GM18858 (cell line): ENCODE measurements around the gene WWC1.
"Not testable (repeated sequence)": the region's sequence is repeated elsewhere in the genome, so short reads cannot be mapped to it uniquely, and the experiment has no call there.

Source experiments
- ATAC-seq: cut with Tn5 transposase; IDR thresholded peaks from one replicate; pipeline ENCODE4 v1.9.1; 2021; ENCODE audit not compliant: unreplicated experiment

The WWC1 gene

DNA sequence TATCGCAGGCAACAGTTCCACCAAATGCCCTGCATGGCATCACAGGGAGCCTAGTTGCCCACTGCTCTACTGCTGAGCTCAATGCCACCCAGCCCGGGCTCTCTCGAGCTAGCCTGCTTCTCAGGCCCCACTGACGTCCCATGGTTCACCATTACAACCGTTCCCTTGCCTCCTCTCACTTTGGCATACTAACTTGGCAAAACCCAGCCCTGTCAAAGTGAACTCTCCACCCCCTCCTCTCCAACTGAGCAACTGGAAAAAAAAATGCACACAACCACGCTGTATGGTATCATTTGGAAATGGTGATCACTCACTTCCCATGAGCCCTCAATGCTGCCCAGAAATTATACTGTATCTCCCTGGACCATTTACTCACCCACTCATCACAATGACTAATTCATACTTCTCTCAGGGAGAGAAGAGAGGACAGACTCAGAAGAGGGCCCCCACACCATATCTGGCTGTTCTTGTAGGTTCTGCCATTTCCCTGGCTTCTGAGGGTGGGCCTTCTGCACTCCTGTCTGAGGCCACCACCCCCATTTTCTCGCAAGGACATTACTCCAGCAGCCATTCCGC, 143.4 kb downstream of the WWC1 start:
- no peak for ATAC-seq

DNA sequence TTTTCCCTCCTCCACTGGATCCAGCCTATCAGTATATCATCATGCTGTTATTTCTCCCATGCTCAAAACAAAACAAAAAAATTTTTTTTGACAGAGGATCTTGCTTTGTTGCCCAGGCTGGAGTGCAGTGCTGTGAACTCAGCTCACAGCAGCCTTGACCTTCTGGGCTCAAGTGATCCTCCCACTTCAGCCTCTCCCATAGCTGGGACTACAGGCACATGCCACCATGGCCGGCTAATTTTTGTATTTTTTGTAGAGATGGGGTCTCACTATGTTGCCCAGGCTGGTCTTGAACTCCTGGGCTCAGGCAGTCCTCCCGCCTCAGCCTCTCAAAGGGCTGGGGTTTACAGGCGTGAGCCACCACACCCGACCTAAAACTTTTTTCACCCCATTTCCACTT, 143.9 kb downstream of the WWC1 start:
- not testable (repeated sequence) for ATAC-seq

DNA sequence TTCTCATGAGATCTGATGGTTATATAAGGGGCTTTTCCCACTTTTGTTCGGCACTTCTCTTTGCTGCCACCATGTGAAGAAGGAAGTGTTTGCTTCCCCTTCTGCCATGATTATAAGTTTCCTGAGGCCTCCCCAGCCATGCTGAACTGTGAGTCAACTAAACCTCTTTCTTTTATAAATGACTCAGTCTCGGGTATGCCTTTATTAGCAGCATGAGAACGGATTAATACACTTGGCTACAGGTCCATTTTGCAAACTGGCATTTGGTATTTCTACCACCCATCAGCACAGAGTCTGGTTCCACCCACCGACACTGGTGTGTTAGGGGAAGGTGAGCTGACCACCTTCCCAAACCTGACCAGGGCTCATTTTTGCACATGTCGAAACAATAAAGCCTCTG, 146.9 kb downstream of the WWC1 start:
- no peak for ATAC-seq

DNA sequence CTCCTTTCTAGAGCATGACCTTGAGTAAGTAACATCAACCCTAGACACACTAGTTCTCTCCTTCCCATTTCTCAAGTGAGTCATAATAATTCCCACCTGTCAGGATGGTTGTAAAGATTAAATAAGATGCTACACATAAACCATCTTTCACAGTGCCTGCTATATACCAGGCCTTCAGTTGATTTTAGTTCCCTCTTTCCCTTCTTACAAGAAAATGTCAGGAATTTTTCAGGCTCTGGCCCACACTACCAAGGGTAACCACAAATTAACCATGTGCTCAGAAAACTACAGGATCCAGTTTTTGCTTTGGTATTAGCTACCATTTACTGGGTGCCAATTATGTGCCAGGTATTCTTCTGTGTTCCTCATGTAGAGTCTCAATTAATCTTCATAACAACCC, 152.1 kb downstream of the WWC1 start:
- ATAC-seq, result no peak

DNA sequence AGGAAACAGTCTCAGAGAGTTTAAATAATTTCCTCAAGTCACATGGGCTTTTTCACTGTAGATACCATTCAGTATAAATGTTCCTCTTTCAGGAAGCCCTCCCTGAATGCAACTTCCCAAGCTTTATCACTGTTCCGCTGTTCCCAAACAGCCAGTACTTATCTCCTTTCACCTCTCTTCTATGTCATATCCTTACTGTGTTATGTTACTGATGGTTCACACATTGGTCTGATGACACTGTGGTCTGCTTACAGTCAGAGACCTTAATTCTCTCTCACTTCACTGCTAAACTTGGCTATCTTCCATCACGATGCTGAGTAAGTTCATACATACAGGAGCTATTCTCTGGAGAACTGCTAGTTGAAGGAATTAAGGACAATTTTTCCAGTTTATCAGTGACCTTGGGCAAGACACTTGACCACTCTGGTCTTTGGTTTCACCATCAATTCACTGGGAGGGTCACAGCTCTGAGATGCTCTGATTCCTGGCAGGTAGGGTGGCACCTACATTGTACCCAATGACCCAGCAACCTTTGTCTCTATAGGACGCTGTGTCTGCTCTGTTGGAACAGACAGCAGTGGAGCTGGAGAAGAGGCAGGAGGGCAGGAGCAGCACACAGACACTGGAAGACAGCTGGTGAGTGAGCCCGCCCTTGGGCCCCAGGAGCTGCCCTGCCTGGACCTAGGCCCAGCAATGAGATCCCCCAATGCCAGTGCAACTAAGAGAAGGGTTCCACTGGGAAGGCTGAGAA, 152.7 kb downstream of the WWC1 start:
- ATAC-seq, result no peak

DNA sequence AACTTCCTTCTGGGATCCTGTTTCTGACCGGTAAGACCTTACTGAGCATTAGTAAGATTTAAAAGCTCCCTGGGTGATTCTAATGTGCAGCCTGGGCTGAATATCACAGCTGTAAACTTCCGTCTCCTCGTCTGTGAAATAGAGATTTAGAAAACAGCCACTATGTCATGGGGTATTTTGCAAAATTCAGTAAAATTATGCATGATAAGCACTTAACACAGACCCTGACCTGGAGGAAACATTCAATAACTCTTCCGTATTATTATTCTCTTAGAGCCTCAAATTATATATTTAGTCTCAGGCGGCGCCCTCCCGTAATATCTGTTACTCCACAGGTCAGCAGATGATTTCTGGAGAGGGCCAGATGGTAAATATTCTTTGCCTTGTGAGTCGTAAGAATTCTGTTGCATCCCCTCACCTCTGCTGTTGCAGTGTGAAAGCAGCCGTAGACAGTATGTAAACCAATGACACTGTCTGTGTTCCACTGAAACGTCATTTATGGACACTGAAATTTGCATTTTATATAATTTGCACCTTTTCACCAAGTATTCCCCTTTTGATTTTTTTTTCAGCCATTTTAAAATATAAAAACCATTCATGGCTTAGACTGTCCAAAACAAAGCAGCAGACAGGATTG, 155.7 kb downstream of the WWC1 start:
- no peak for ATAC-seq

DNA sequence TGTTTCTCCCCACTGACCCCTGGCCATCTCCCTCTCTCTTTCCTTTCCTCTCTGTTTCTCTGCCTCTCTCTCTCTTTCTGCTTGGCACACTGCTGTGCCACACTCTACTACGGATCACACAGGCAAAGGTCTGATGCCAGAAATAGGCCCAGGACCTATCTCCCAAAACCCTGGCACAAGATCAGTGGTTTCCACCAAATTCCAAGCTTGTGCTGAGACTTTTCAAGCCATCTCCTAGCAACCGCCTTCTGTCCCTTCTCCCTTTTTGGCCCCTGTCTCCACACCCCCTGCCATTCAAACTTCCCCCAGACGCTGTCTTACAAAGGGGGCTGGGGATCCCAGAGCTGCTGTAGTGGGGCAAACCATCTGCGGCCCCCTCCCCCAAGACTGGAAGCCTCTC, 156.4 kb downstream of the WWC1 start:
- ATAC-seq, result no peak

DNA sequence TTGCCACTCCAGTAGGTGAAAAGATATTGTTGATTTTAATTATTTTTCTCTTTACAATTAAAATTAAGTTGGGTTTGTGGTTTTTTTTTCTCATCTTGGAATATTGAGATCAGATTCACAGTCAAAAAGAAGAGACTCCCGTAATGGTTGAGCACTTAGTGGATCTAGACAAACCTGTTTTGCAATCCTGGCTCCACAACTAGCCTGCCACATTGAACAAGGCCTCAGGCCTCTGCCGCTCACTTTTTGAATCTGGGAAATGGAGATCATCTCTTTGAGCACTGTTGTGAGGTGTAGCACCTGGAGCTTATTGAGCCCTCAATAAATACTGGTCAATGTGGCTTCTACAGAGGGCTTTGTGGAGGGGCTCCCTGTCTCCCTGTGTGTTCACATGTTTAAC, 157.7 kb downstream of the WWC1 start:
- ATAC-seq, result no peak

DNA sequence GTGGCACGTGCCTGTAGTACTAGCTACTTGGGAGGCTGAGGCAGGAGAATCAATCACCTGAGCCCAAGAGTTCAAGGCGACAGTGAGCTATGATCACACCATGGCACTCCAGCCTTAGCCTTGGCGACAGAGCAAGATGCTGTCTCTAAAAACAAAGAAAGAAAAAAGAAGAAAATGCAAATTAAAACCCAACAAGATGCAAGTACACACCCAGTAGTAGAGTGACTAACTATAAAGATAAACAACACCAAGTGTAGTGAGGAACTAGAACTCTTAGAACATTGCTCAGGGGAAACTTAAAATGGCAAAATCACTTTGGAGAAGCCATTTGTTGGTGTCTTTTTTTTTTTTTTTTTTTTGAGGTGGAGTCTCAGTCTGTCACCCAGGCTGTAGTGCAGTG, 160.1 kb downstream of the WWC1 start:
- no peak for ATAC-seq

DNA sequence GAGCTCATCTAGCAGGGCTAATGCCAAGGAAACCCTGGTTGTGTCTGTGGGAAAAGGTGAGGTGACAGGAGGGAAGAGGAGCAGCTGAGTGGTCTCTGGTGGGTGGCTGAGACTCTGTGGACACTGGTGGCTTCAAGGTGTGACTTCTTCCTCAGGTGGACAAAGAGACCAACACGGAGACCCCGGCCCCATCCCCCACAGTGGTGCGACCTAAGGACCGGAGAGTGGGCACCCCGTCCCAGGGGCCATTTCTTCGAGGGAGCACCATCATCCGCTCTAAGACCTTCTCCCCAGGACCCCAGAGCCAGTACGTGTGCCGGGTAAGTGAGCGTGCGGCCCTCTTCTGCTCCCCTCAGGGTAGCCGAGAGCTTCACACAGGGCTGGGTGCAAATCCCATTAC, 163.8 kb downstream of the WWC1 start:
- no peak for ATAC-seq

DNA sequence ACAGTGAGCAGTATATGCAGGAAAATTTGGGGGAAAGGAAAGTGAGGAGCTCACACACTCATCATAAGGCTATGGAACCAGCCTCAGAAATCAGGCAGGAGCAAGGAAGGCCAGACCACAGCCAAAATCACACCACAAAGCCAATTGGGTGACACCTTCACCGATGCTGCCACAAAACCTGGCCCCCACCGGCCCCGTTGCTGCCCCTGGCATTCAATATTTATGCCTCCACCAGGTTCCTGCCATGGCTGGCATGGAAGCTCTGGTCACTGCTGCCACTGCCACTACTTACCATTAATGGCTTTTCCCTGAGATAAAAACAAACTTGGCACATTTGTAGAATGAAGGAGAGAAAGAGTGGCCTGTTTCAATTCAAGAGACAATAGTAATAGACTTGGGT, 166.1 kb downstream of the WWC1 start:
- ATAC-seq, result no peak

DNA sequence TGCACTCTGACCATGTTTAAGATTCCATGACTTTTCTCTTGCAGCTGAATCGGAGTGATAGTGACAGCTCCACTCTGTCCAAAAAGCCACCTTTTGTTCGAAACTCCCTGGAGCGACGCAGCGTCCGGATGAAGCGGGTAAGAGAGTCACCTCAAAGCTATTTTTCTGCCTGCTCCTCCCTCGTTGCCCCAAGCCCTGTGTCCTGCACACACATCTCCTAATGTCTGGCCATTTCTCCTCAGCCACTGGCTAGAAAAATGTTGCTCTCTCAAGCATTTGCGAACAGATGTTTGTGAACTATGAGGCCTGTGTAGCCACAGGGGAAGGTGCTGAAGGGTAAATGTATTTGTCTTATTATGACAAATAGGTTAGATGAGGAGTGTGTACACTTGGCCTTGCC, 169.2 kb downstream of the WWC1 start:
- no peak for ATAC-seq

DNA sequence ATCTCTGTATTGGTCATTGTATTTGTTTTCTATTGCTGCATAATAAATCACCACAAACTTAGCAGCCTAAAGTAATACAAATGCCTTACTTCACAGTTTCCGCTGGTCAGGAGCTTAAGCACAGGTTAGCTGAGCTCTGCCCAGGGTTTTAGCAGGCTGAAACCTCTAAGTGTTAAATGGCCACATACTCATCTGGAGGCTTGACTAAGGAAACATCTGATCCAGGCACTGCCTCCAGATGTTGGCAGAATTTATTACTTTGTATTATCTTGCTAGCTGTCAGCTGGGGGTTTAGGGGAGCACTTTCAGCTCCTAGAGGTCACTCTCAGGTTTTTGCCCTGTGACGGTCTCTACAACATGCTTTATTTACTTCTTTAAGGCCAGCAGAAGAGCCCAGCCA, 171.6 kb downstream of the WWC1 start:
- no peak for ATAC-seq

DNA sequence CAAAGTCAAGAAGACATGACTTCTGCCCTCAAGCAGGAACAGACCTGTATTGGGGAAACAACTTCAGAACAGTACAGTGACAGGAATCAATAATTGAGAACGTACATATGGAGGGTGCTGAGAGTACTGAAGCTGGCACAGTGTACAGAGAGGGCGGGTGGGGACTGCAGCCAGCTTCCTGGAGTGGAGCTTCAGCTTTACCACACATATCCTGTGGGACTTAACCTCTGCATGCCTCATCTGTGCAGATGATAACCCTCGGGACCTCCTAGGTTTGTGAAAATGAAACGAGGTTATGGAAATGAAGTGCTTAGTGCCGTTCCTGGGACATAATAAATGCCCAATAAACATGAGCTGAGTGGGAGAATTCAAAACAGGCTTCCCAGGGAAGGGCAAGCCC, 172.8 kb downstream of the WWC1 start:
- no peak for ATAC-seq

DNA sequence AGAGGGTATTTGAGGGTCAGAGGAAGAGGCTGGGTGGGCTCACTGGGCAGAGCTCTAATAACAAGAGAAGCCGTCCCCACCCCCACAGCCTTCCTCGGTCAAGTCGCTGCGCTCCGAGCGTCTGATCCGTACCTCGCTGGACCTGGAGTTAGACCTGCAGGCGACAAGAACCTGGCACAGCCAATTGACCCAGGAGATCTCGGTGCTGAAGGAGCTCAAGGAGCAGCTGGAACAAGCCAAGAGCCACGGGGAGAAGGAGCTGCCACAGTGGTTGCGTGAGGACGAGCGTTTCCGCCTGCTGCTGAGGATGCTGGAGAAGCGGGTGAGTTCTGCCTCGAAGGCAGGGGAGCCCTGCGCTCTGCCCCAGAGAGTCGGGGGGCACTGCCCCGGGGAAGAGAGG, 173.2 kb downstream of the WWC1 start:
- no peak for ATAC-seq

DNA sequence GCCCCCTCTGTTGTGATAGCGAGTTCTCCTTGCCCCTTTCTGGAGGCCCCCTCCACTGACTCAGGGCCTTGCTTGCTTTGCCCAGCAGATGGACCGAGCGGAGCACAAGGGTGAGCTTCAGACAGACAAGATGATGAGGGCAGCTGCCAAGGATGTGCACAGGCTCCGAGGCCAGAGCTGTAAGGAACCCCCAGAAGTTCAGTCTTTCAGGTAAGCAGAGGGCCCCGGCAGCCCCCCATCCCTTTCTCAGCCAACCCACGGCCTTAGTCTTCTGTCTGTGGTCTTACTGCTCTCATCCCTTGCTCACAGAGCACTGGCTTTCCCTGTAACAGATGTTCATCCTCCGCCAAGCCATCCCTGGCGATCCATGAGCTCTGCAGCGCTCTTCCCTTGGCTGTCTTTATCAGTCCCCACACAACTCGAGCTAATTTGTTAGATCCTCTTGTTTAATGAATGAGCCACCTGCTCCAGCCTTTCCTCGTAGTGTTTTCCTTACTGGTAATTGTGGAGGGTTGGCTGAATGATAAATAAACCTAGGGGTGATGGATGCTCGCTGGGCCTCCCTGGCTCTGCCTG, 176.4 kb downstream of the WWC1 start:
- ATAC-seq, result no peak

DNA sequence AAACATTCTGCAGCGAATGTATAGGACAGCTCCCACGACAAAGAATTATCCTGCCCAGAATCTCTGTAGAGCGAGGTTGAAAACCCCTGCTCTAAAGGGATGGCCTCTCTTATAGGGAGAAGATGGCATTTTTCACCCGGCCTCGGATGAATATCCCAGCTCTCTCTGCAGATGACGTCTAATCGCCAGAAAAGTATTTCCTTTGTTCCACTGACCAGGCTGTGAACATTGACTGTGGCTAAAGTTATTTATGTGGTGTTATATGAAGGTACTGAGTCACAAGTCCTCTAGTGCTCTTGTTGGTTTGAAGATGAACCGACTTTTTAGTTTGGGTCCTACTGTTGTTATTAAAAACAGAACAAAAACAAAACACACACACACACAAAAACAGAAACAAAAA, 177.4 kb downstream of the WWC1 start:
- no peak for ATAC-seq

DNA sequence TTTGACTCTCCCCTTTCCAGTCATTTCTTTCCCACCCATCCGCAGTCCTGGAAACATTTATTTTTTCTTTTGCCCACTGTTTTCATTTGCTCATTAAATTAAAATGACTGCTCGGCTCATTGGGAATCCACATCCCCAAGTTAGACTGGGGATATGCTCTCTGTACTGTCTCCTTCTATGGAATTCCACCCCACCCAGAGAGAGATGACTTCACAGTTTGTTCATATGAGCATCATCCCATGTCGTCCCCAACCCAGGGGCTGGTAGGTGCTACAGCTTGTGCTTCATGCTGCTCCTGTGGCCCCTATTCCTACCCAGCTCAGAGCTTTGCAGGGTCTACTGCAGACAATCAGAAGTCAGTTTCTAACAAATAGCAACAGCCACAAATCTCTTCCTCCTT, 178.4 kb downstream of the WWC1 start:
- no peak for ATAC-seq

DNA sequence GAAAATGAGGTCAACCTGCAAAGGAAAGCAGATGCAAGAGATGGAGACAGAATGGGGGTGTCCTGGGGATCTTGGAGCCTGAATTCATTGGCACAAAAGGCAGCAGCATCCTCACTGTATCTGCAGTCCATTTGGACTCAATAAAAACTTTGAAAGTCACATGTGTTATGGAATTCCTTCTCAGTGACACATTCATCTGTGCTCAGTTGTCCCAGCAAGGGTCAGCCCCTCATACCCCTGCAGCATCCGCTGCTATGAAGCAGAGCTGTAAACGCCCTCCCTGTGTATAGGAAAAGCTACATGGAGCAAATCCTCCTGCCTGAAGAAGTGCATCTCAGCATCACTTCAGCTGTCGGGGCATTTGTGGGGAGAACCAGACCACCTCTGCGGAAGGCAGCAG, 180.3 kb downstream of the WWC1 start:
- no peak for ATAC-seq

DNA sequence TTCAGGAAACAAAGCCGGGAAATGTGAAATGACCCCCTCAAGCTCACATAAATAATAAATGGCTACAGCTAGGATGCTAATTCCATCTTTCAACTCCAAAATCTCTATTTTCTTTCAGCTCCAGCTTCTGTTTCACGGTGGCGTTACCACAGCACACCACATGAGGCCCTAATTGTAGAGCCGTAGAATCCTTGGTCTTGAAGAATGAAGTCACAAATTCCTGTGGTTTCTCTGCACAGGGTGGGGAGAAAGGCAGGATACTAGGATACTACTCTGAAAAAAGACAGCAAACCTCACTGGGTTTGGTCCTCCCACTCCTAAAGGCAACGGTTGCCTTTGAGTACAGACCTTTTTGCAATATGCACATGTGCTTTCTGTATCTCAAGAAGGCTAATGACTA, 180.9 kb downstream of the WWC1 start:
- no peak for ATAC-seq

DNA sequence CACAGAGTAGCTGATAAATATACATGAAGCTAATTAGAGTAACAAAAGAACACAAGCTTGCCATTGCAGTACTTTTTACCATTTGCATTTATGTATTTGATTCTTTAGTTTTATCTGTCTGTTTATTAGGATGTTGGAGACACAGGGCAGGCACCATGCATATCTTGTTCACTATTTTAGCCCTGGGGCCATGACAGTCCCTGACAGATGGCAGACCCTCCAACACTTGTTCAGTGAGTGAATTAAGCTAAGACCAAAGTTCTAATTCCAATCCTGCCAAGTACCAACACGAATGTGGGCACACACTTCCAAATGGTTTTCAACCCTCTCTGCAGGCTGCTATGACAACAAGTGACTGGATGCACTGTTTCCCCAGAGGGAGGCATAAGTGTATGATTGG, 182.9 kb downstream of the WWC1 start:
- ATAC-seq, result no peak

DNA sequence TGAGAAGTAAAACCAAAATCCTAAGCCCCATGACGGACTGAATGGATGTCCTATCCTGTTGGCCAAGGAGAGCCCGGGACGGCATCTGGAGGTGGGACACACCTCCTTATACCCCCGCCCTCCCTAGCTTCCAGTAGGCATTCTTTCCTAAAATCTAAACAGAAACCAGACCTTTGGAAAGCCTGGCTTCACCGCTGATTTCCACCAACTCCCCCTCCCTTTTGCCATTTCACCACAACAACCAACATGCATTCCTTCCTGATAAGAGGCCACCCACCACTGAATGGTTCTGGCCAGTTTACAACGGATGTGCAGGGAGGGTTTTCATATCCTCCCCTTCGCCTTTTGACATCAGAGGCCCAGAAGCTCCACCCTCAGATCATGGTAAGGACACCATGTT, 185.6 kb downstream of the WWC1 start:
- ATAC-seq, result no peak
